ENCODE data around the gene ABHD10. TPM values are rescaled to one million over a fixed set of nuclear protein-coding genes. Genes with fewer than 3 reads are reported as not detected.

ABHD10 gene
- total RNA-seq, 4 donors from 2014 or later: 2.2 to 23.3 (median 9.3) TPM

GRCh38 chr3:111993038-111993437, 14.2 kb downstream of the ABHD10 start:
- H3K27me3 ChIP-seq: no peaks in the 10 kb centered on the region
- in situ Hi-C loops (cut with MboI; ENCODE audit: low pct_ligation_motif_present in 1 of 4, low pct_unique_long_range_greater_than_20kb in 1 of 4, low sequenced_read_pairs in 3 of 4) (no loop called here), intact Hi-C loops (cut with DNase I; ENCODE audit: low total_unique reads) (no loop called here)
- no peak overlapping the region for H3K27ac ChIP-seq
- H3K4me3 ChIP-seq: no peak overlapping the region
- 70 to 86% methylated on average over 2 of the region's 2 CpGs for WGBS, 2 donors (ENCODE audit: low coverage in 1 of 2)
- no peak for DNase-seq
- TF ChIP-seq CTCF (IDR thresholded peaks at IDR 0.05) (no peak), POLR2A (IDR thresholded peaks at IDR 0.05) (no peak), EP300 (IDR thresholded peaks at IDR 0.05; ENCODE audit: low read depth) (no peak), POLR2AphosphoS5 (IDR thresholded peaks at IDR 0.05) (no peak)
- H3K36me3 ChIP-seq: peaks cover 0 to 18% (median 6%) of the 10 kb centered on the region in 4 donors
- H3K4me1 ChIP-seq: peaks cover 0 to 8% (median 0%) of the 10 kb centered on the region in 4 donors
- no peaks in the 10 kb centered on the region for H3K9me3 ChIP-seq

GRCh38 chr3:111998636-111999483, 20.0 kb downstream of the ABHD10 start, which contains the start of gene TAGLN3:
TAGLN3 (plus strand) TSS chr3:111998922; CDS start chr3:111999423, 501 bp downstream.
- H3K4me1 ChIP-seq: peaks cover 0 to 13% (median 9%) of the 10 kb centered on the region in 4 donors
- peak within 1 kb of the TSS in 3 of 4 donors; percentile 21 to 43 (median 28) for H3K4me3 ChIP-seq
- DNase-seq: peak; percentile 26
- H3K36me3 ChIP-seq: no peaks in the 10 kb centered on the region
- intact Hi-C loops (cut with DNase I; ENCODE audit: low total_unique reads) (loop anchor here (2.0 kb wide), 1 partner anchor 54 kb away; no protein-coding TSS in a partner anchor), in situ Hi-C loops (cut with MboI; ENCODE audit: low pct_ligation_motif_present in 1 of 4, low pct_unique_long_range_greater_than_20kb in 1 of 4, low sequenced_read_pairs in 3 of 4) (no loop called here)
- no peak within 1 kb of the TSS for H3K27ac ChIP-seq
- no peaks in the 10 kb centered on the region for H3K9me3 ChIP-seq
- peaks cover 23% of the 10 kb centered on the region for H3K27me3 ChIP-seq
- TF ChIP-seq CTCF (IDR thresholded peaks at IDR 0.05) (no peak), EP300 (IDR thresholded peaks at IDR 0.05; ENCODE audit: low read depth) (no peak), POLR2AphosphoS5 (IDR thresholded peaks at IDR 0.05) (no peak), POLR2A (IDR thresholded peaks at IDR 0.05) (no peak)
- 12% methylated on average over 28 of the region's 30 CpGs; no CpG with 5 or more reads in 1 of the 2 donors for WGBS, 2 donors (ENCODE audit: low coverage in 1 of 2)

- peaks cover 0 to 13% (median 9%) of the 10 kb centered on the region in 4 donors for H3K4me1 ChIP-seq
- H3K36me3 ChIP-seq: no peaks in the 10 kb centered on the region
- TF ChIP-seq POLR2AphosphoS5 (IDR thresholded peaks at IDR 0.05): no peak
- TF ChIP-seq POLR2A (IDR thresholded peaks at IDR 0.05): no peak
- TF ChIP-seq EP300 (IDR thresholded peaks at IDR 0.05; ENCODE audit: low read depth): no peak
- no peak for TF ChIP-seq CTCF (IDR thresholded peaks at IDR 0.05)
- intact Hi-C loops (cut with DNase I; ENCODE audit: low total_unique reads): loop anchor here (2.0 to 5.0 kb wide), 2 partner anchors 55 to 917 kb away; no protein-coding TSS in a partner anchor
- no peak for DNase-seq
- no peak overlapping the region for H3K27ac ChIP-seq
- H3K27me3 ChIP-seq: peaks cover 23% of the 10 kb centered on the region
- 58 to 68% methylated on average over 3 to 18 of the region's 19 CpGs for WGBS, 2 donors (ENCODE audit: low coverage in 1 of 2)
- peak overlapping the region in 3 of 4 donors; percentile 21 to 43 (median 28) for H3K4me3 ChIP-seq
- in situ Hi-C loops (cut with MboI; ENCODE audit: low pct_ligation_motif_present in 1 of 4, low pct_unique_long_range_greater_than_20kb in 1 of 4, low sequenced_read_pairs in 3 of 4): no loop called here
- H3K9me3 ChIP-seq: no peaks in the 10 kb centered on the region
Observed at GRCh38 chr3:111999484-112000324, 20.9 kb downstream of the ABHD10 start.

- DNase-seq: no peak
- no peaks in the 10 kb centered on the region for H3K9me3 ChIP-seq
- TF ChIP-seq POLR2A (IDR thresholded peaks at IDR 0.05) (no peak), CTCF (IDR thresholded peaks at IDR 0.05) (no peak), EP300 (IDR thresholded peaks at IDR 0.05; ENCODE audit: low read depth) (no peak), POLR2AphosphoS5 (IDR thresholded peaks at IDR 0.05) (no peak)
- intact Hi-C loops (cut with DNase I; ENCODE audit: low total_unique reads): loop anchor here (5.0 kb wide), 1 partner anchor 918 kb away; no protein-coding TSS in a partner anchor
- H3K27ac ChIP-seq: no peak overlapping the region
- no peaks in the 10 kb centered on the region for H3K36me3 ChIP-seq
- in situ Hi-C loops (cut with MboI; ENCODE audit: low pct_ligation_motif_present in 1 of 4, low pct_unique_long_range_greater_than_20kb in 1 of 4, low sequenced_read_pairs in 3 of 4): no loop called here
- H3K4me1 ChIP-seq: peaks cover 0 to 13% (median 9%) of the 10 kb centered on the region in 4 donors
- no peak overlapping the region for H3K4me3 ChIP-seq
- WGBS, 2 donors (ENCODE audit: low coverage in 1 of 2): 84 to 91% methylated on average over 3 to 5 of the region's 5 CpGs
- H3K27me3 ChIP-seq: peaks cover 23% of the 10 kb centered on the region
Observed at GRCh38 chr3:112000367-112000771, 21.5 kb downstream of the ABHD10 start.
